ENCODE data around the gene B4GALNT2. TPM values are rescaled to one million over a fixed set of nuclear protein-coding genes. Genes with fewer than 3 reads are reported as not detected.

Gene B4GALNT2
- total and polyA plus RNA-seq, 2 of the 13 experiments (the other 11 are each of a cell fraction or from before 2014, with no cell fraction given), result not detected

- no peak for TF ChIP-seq ZNF441 (CRISPR knock-in tag; IDR thresholded peaks at IDR 0.05; ENCODE audit: borderline replicate concordance)
- TF ChIP-seq KLF13 (CRISPR knock-in tag; IDR thresholded peaks at IDR 0.05), result no peak
- TF ChIP-seq ZNF816 (CRISPR knock-in tag; IDR thresholded peaks at IDR 0.05; ENCODE audit: borderline replicate concordance), result no peak
- no peak for TF ChIP-seq ZEB1 (IDR thresholded peaks at IDR 0.05; ENCODE audit: insufficient replicate concordance, low read depth)
- TF ChIP-seq CBX5 (CRISPR knock-in tag; IDR thresholded peaks at IDR 0.05; ENCODE audit: borderline replicate concordance), result no peak
- no peak for TF ChIP-seq EZH2 (conservative IDR thresholded peaks at IDR 0.05; ENCODE audit: low read depth, low read length)
- TF ChIP-seq ATF2 (CRISPR knock-in tag; IDR thresholded peaks at IDR 0.05), result no peak
- TF ChIP-seq CTCF (CRISPR knock-in tag; IDR thresholded peaks at IDR 0.05), result no peak
- no peak for TF ChIP-seq ZNF17 (CRISPR knock-in tag; IDR thresholded peaks at IDR 0.05)
- no peak for TF ChIP-seq ZBTB8A (CRISPR knock-in tag; IDR thresholded peaks at IDR 0.05; ENCODE audit: borderline replicate concordance, low read depth)
- TF ChIP-seq IKZF1 (IDR thresholded peaks at IDR 0.05), result no peak
- TF ChIP-seq, protein P1, sequence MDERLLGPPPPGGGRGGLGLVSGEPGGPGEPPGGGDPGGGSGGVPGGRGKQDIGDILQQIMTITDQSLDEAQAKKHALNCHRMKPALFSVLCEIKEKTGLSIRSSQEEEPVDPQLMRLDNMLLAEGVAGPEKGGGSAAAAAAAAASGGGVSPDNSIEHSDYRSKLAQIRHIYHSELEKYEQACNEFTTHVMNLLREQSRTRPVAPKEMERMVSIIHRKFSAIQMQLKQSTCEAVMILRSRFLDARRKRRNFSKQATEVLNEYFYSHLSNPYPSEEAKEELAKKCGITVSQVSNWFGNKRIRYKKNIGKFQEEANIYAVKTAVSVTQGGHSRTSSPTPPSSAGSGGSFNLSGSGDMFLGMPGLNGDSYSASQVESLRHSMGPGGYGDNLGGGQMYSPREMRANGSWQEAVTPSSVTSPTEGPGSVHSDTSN (CRISPR knock-in tag; IDR thresholded peaks at IDR 0.05), result no peak
Observed at GRCh38 chr17:49187301-49187700, 54.7 kb downstream of the B4GALNT2 start (continued).
